ENCODE results near the gene PLEKHD1. TPM values are rescaled to one million over a fixed set of nuclear protein-coding genes. Genes with fewer than 3 reads are reported as not detected.

Gene PLEKHD1
- total RNA-seq, 1 donor from 2014 or later = not detected

DNA sequence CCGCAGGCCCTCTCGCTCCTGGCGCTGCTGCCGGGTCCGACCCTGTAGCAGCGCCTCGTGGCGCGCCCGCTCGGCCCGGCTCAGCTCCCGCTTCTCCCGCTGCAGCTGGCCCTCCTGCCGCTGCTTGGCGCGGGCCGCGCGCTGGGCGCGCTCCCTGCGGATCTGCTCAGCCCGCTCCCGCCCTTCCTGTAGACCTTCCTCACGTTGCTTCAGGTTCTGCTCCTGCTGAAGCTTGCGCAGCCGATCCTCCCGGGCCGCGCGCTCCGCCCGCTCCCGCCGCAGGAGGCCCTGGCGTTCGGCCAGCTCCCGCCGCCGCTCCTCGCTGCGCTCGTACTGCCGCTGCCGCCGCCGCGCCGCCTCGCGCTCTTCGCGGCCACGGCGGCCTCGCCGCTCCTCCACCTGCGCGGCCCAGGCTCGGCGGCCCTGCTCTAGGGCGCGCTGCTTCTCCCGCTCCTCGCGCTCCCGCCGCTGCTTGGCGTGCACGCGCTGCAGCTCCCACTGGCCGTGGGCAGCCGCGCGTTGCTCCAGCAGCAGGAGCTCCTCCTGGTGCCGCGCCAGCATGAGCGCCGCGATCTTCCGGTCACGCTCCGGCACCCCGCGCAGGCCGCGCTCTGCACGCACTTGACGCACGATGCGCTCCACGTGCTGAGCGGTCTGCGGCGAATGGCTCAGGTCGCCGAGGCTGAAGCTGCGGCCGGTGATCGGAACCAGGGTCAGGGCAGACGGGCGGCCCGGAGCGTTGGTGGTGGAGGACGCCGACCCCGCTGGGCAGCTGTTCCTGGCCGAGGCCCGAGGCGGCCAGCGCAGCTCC lies 87.7 kb downstream of the PLEKHD1 start:
- Histone ChIP-seq H3K27ac (no peak overlapping the region), H4K20me1 (ENCODE audit: low read depth) (no peaks in the 10 kb centered on the region), H3K9me3 (ENCODE audit: low read depth) (no peaks in the 10 kb centered on the region), H2AFZ (replicated peaks) (no peak overlapping the region), H3K79me2 (ENCODE audit: low read depth) (peaks cover 28% of the 10 kb centered on the region), H3K4me1 (peaks cover 8% of the 10 kb centered on the region), H3K9ac (no peak overlapping the region), H3K4me2 (no peak overlapping the region), H3K27me3 (no peaks in the 10 kb centered on the region), H3F3A (ENCODE audit: low read depth) (peaks cover 41% of the 10 kb centered on the region), H3K36me3 (peaks cover 17% of the 10 kb centered on the region), H3K4me3 (no peak overlapping the region)
- Mint-ChIP-seq H3K9me3 (peaks cover 8% of the 10 kb centered on the region), H3K27me3 (ENCODE audit: insufficient read depth, low read depth) (peaks cover 3% of the 10 kb centered on the region), H3K4me3 (no peak overlapping the region), H3K36me3 (peaks cover 24% of the 10 kb centered on the region), H3K4me1 (peaks cover 11% of the 10 kb centered on the region), H3K27ac (no peak overlapping the region)
- DNase-seq (ENCODE audit: low spot score) = no peak
- no peak for TF ChIP-seq CTCF (IDR thresholded peaks at IDR 0.05)
- TF ChIP-seq EZH2phosphoT487 (IDR thresholded peaks at IDR 0.05) = no peak
- no peak for TF ChIP-seq EZH2 (IDR thresholded peaks at IDR 0.05)

- peaks cover 20% of the 10 kb centered on the region for H3K36me3 Mint-ChIP-seq
- Histone ChIP-seq H3K9ac (no peak overlapping the region), H3K27me3 (no peaks in the 10 kb centered on the region), H3K79me2 (ENCODE audit: low read depth) (peaks cover 28% of the 10 kb centered on the region), H4K20me1 (ENCODE audit: low read depth) (no peaks in the 10 kb centered on the region), H3K27ac (no peak overlapping the region), H3K4me1 (peaks cover 8% of the 10 kb centered on the region), H3K9me3 (ENCODE audit: low read depth) (no peaks in the 10 kb centered on the region), H2AFZ (replicated peaks) (no peak overlapping the region), H3K4me2 (no peak overlapping the region), H3F3A (ENCODE audit: low read depth) (peaks cover 41% of the 10 kb centered on the region), H3K4me3 (no peak overlapping the region), H3K36me3 (peaks cover 17% of the 10 kb centered on the region)
- no peak for DNase-seq (ENCODE audit: low spot score)
- no peak overlapping the region for H3K27ac Mint-ChIP-seq
- peaks cover 3% of the 10 kb centered on the region for H3K27me3 Mint-ChIP-seq (ENCODE audit: insufficient read depth, low read depth)
- H3K9me3 Mint-ChIP-seq = peaks cover 8% of the 10 kb centered on the region
- H3K4me3 Mint-ChIP-seq = no peak overlapping the region
- TF ChIP-seq EZH2 (IDR thresholded peaks at IDR 0.05) = no peak
- no peak for TF ChIP-seq EZH2phosphoT487 (IDR thresholded peaks at IDR 0.05)
- TF ChIP-seq CTCF (IDR thresholded peaks at IDR 0.05) = no peak
- H3K4me1 Mint-ChIP-seq = peaks cover 11% of the 10 kb centered on the region
Observed at GRCh38 chr14:69572841-69573135, 88.3 kb downstream of the PLEKHD1 start.

DNA sequence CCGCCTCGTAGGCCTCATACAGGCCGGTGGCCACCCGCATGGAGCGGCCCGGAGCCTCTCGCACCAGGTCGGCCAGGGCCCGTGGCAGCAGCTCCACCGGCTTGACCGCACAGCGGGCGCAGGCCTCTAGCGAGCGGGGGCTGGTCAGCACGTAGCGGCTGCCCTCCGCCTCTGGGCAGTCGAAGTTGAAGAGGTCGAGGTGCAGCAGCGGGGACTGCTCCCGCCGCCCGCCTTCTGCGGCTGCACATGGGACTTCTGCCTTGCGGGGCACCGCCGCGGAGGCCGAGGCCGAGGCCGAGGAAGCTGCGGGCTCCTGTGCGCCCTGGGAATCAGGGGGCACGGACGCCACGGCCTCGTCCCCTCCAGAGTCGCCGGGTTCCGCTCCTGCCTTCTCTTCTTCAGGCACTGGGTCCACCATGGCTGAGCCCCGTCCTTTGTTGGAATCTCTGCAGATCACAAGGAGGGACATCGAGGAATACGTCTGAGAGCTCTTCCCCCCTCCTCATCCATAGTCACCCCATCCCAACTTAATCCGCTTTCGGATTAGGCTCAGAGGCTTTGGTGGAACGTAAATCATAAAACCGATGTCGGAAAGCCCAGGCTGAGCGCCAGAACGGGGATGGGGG lies 88.8 kb downstream of the PLEKHD1 start:
- no peak for TF ChIP-seq EZH2 (IDR thresholded peaks at IDR 0.05)
- TF ChIP-seq EZH2phosphoT487 (IDR thresholded peaks at IDR 0.05) = no peak
- no peak for TF ChIP-seq CTCF (IDR thresholded peaks at IDR 0.05)
- Histone ChIP-seq H3K27me3 (no peaks in the 10 kb centered on the region), H3K4me3 (peak overlapping the region; percentile 65), H3K4me2 (peak overlapping the region; percentile 94), H3K4me1 (peaks cover 8% of the 10 kb centered on the region), H3F3A (ENCODE audit: low read depth) (peaks cover 41% of the 10 kb centered on the region), H3K9ac (no peak overlapping the region), H3K9me3 (ENCODE audit: low read depth) (no peaks in the 10 kb centered on the region), H3K79me2 (ENCODE audit: low read depth) (peaks cover 28% of the 10 kb centered on the region), H3K36me3 (peaks cover 17% of the 10 kb centered on the region), H3K27ac (peak overlapping the region; percentile 100), H2AFZ (replicated peaks) (no peak overlapping the region), H4K20me1 (ENCODE audit: low read depth) (no peaks in the 10 kb centered on the region)
- no peak for DNase-seq (ENCODE audit: low spot score)
- Mint-ChIP-seq H3K36me3 (peaks cover 20% of the 10 kb centered on the region), H3K9me3 (peaks cover 8% of the 10 kb centered on the region), H3K27ac (peak overlapping the region; percentile 60), H3K27me3 (ENCODE audit: insufficient read depth, low read depth) (peaks cover 3% of the 10 kb centered on the region), H3K4me1 (peaks cover 11% of the 10 kb centered on the region), H3K4me3 (peak overlapping the region; percentile 99)

Data from neural progenitor cell (in vitro differentiated cells).